A673 (cell line): ENCODE data around the gene CALCOCO2. TPM values are rescaled to one million over a fixed set of nuclear protein-coding genes. Genes with fewer than 3 reads are reported as not detected.
A peak's percentile ranks its signal among the peaks of the same experiment; 100 is the strongest.
"Not testable (repeated sequence)": the region's sequence is repeated elsewhere in the genome, so short reads cannot be mapped to it uniquely, and the experiment has no call there.

ENCODE experiments used
- BruUV-seq: library from RNA; stranded (reverse); fragments of 400-500 nt; replicated peaks from 2 replicates; lab custom pipeline; 2021; lab: Mats Ljungman, UMichigan
- CTCF ChIA-PET: fragments of 300-600 bp; sonication (Branson Sonifier 250); formaldehyde crosslinking; loops from one replicate; lab custom pipeline; 2022; ENCODE audit warnings: antibody characterized with exemption; lab: Charles Lee
- POLR2A ChIA-PET: fragments of 300-600 bp; sonication (Branson Sonifier 250); formaldehyde crosslinking; loops from one replicate; lab custom pipeline; 2022; ENCODE audit warnings: antibody characterized with exemption; ENCODE audit not compliant: low non-redundant PET; lab: Charles Lee
- DNase-seq: peaks from one replicate; pipeline ENCODE4 v3.0.0-alpha.2; 2015; ENCODE audit warnings: low spot score
- H3K27ac ChIP-seq: fragments of 200-600 bp; sonication (generic); 2 replicates; pipeline ENCODE4 v1.5.1; 2016; ENCODE audit warnings: mixed run types, low read depth, mild to moderate bottlenecking, mixed read lengths, antibody characterized with exemption, low read length; ENCODE audit not compliant: poor library complexity, severe bottlenecking
- H3K27me3 ChIP-seq: fragments of 200-600 bp; sonication (generic); replicated peaks from 2 replicates; pipeline ENCODE4 v1.6.1; 2017; ENCODE audit warnings: mixed run types, low read depth, mild to moderate bottlenecking, mixed read lengths, antibody characterized with exemption, low read length; ENCODE audit not compliant: insufficient read depth, poor library complexity
- H3K36me3 ChIP-seq: fragments of 200-600 bp; sonication (generic); 2 replicates; pipeline ENCODE4 v1.6.1; 2016; ENCODE audit warnings: mixed run types, mild to moderate bottlenecking, mixed read lengths, antibody characterized with exemption, low read length; ENCODE audit not compliant: insufficient read depth, poor library complexity, severe bottlenecking
- H3K4me1 ChIP-seq: fragments of 200-600 bp; sonication (generic); 2 replicates; pipeline ENCODE4 v1.6.1; 2017; ENCODE audit warnings: mixed run types, mild to moderate bottlenecking, mixed read lengths, antibody characterized with exemption, low read length; ENCODE audit not compliant: insufficient read depth, poor library complexity, severe bottlenecking
- H3K4me3 ChIP-seq: fragments of 200-600 bp; sonication (generic); 2 replicates; pipeline ENCODE4 v1.5.1; 2016; ENCODE audit warnings: low read depth, mixed run types, mild to moderate bottlenecking, mixed read lengths, low read length; ENCODE audit not compliant: poor library complexity, severe bottlenecking
- H3K9me3 ChIP-seq: fragments of 200-600 bp; sonication (generic); 2 replicates; pipeline ENCODE4 v1.6.1; 2016; ENCODE audit warnings: mixed run types, low read depth, mild to moderate bottlenecking, mixed read lengths, antibody characterized with exemption, low read length; ENCODE audit not compliant: poor library complexity, severe bottlenecking
- EZH2 ChIP-seq: fragments of 200-600 bp; sonication (generic); IDR thresholded peaks from 2 replicates; pipeline ENCODE4 v1.6.1; 2017; ENCODE audit warnings: borderline replicate concordance, low read depth, mild to moderate bottlenecking, mixed read lengths, antibody characterized with exemption, low read length; ENCODE audit not compliant: poor library complexity, severe bottlenecking
- intact Hi-C: fragments of 100-400 bp; cut with micrococcal nuclease; formaldehyde crosslinking; loops from one replicate; pipeline ENCODE4 v1.10.0; 2022; ENCODE audit not compliant: unreplicated experiment
- total RNA-seq: library from RNA; stranded (reverse); gene quantifications from 2 replicates; pipeline ENCODE4 v1.2.3, GENCODE V29; 2021
- TF ChIP-seq, protein P1 (sequence below): fragments of 300-800, 200-600 bp; sonication (generic); conservative IDR thresholded peaks from 2 replicates; pipeline ENCODE4 v1.5.1; 2017; ENCODE audit warnings: low read depth, mild to moderate bottlenecking, antibody characterized with exemption, low read length, moderate library complexity, mixed read lengths

CALCOCO2 gene
- total RNA-seq, 1 experiment from 2014 or later, result 88.4 TPM

DNA sequence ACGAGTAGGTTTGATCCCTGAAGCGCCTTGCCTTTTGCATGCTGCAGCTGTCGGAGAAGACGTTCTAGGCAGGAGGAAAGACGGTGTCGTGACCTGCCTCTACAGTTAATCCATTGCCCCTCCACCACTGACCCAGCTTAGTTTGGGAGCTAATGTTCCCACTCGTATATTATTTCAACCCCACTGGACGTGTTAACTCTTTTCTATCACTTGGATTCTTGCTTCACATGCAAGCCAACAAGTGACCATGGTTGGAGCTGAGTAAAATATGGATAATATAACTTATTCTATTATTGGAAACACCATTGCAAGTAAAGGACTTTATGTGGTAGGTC is 681 bp downstream of the CALCOCO2 start:
- ChIA-PET POLR2A (interaction anchor here (0.5 kb wide), 1 partner anchor 502 kb away, joined by 4 read pairs; no protein-coding TSS in a partner anchor), CTCF (interaction anchor here (0.6 kb wide), 1 partner anchor 195 kb away, joined by 3 read pairs; no protein-coding TSS in a partner anchor)
- H3K9me3 ChIP-seq, result no peaks in the 10 kb centered on the region
- peak overlapping the region; percentile 87 for H3K27ac ChIP-seq
- DNase-seq, result no peak
- no peaks in the 10 kb centered on the region for H3K36me3 ChIP-seq
- BruUV-seq, result no TSS peak
- no peaks in the 10 kb centered on the region for H3K27me3 ChIP-seq
- no peaks in the 10 kb centered on the region for H3K4me1 ChIP-seq
- no peak for TF ChIP-seq EZH2
- TF ChIP-seq, protein P1, sequence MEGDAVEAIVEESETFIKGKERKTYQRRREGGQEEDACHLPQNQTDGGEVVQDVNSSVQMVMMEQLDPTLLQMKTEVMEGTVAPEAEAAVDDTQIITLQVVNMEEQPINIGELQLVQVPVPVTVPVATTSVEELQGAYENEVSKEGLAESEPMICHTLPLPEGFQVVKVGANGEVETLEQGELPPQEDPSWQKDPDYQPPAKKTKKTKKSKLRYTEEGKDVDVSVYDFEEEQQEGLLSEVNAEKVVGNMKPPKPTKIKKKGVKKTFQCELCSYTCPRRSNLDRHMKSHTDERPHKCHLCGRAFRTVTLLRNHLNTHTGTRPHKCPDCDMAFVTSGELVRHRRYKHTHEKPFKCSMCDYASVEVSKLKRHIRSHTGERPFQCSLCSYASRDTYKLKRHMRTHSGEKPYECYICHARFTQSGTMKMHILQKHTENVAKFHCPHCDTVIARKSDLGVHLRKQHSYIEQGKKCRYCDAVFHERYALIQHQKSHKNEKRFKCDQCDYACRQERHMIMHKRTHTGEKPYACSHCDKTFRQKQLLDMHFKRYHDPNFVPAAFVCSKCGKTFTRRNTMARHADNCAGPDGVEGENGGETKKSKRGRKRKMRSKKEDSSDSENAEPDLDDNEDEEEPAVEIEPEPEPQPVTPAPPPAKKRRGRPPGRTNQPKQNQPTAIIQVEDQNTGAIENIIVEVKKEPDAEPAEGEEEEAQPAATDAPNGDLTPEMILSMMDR, result no peak
- intact Hi-C loops, result no loop called here
- peak overlapping the region; percentile 83 for H3K4me3 ChIP-seq

DNA sequence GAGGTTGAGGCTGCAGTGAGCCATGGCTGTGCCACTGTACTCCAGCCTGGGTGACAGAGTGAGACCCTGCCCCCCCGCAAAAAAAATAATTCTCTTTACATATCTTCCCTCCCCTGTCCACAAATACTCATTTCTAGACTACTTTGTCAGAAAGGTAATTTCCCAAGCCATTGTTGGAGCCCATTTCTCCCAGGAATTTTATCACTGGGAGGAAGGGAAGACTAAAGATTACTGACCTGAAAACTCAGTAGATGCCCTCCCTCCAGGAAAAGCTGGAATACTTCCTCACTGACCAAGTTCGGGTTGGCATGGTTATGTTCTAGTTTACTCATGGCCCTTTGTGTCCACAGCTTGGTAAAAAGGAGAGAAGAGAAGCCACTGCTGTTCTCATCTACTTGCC is 4.1 kb downstream of the CALCOCO2 start:
- no peaks in the 10 kb centered on the region for H3K27me3 ChIP-seq
- DNase-seq, result no peak
- no TSS peak for BruUV-seq
- peaks cover 2% of the 10 kb centered on the region for H3K4me1 ChIP-seq
- CTCF ChIA-PET, result interaction anchor here (1.1 kb wide), 1 partner anchor 44 kb away, joined by 9 read pairs; no protein-coding TSS in a partner anchor
- no peak overlapping the region for H3K4me3 ChIP-seq
- intact Hi-C loops, result no loop called here
- POLR2A ChIA-PET, result no interaction called here
- H3K36me3 ChIP-seq, result no peaks in the 10 kb centered on the region
- TF ChIP-seq, protein P1, result no peak
- TF ChIP-seq EZH2, result no peak
- no peak overlapping the region for H3K27ac ChIP-seq
- no peaks in the 10 kb centered on the region for H3K9me3 ChIP-seq

DNA sequence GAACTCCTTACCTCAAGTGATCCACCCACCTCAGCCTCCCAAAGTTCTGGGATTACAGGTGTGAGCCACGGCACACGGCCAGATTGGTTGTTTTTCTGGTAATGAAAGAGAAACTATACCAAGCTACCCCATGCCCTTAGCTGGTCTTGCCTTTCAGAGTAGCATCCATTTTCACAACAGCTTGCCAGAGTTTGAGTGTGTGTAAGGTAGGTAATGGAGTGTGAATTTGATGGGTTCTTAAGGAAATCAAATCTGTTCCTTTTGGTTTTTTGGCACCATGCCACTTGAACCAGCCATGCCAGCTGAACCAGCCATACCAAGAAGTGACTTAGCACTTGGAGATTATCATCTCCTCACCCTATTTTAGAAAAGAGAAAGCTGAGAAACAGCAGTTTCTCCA is 5.1 kb downstream of the CALCOCO2 start:
- ChIA-PET CTCF (interaction anchor here (1.0 kb wide), 1 partner anchor 43 kb away, joined by 5 read pairs; no protein-coding TSS in a partner anchor), POLR2A (interaction anchor here (0.6 kb wide), 1 partner anchor 14 kb away, joined by 17 read pairs; no protein-coding TSS in a partner anchor)
- no peaks in the 10 kb centered on the region for H3K9me3 ChIP-seq
- no peak overlapping the region for H3K4me3 ChIP-seq
- intact Hi-C loops, result no loop called here
- H3K36me3 ChIP-seq, result no peaks in the 10 kb centered on the region
- TF ChIP-seq, protein P1, result no peak
- TF ChIP-seq EZH2, result no peak
- no peak overlapping the region for H3K27ac ChIP-seq
- peaks cover 11% of the 10 kb centered on the region for H3K4me1 ChIP-seq
- no peaks in the 10 kb centered on the region for H3K27me3 ChIP-seq
- DNase-seq, result no peak
- BruUV-seq, result no TSS peak

DNA sequence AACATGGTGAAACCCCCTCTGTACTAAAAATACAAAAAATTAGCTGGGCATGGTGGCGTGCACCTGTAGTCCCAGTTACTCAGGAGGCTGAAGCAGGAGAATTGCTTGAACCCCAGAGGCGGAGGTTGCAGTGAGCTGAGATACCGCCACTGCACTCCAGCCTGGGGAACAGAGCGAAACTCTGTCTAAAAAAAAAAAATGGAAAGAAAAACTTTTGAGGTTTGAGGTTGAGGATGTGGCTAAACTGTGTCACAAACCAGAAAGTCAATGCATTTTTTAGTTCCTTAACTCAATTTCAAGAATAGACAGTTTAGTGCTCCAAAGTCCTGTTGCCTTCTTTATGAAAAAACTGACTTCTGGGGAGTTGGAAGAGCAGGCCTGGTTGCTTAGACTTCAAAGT is 6.6 kb downstream of the CALCOCO2 start:
- H3K4me3 ChIP-seq, DNase-seq, H3K9me3 ChIP-seq, intact Hi-C loops, CTCF ChIA-PET, H3K27ac ChIP-seq, BruUV-seq, H3K36me3 ChIP-seq, H3K27me3 ChIP-seq, POLR2A ChIA-PET: not testable (repeated sequence)
- H3K4me1 ChIP-seq, result peaks cover 20% of the 10 kb centered on the region
